M059J (cell line): ENCODE measurements around the gene CLP1. TPM values are rescaled to one million over a fixed set of nuclear protein-coding genes. Genes with fewer than 3 reads are reported as not detected.
"Not testable (repeated sequence)": the region's sequence is repeated elsewhere in the genome, so short reads cannot be mapped to it uniquely, and the experiment has no call there.

Experiments used
- DNase-seq: peaks from one replicate; pipeline ENCODE4 v3.0.0-alpha.2; 2012; ENCODE audit warnings: low read depth
- total RNA-seq: library from RNA; depleted of rRNA; stranded (reverse); fragments of >200 nt; shearing (Covaris generic); gene quantifications from 2 replicates; pipeline ENCODE4 v1.2.3, GENCODE V29; 2014

Gene CLP1
- total RNA-seq, 1 experiment from 2014 or later: 30.7 TPM

GRCh38 chr11:57641011-57641807 lies 16.4 kb upstream of the CLP1 start:
- peak; percentile 63 for DNase-seq

GRCh38 chr11:57643802-57644201 lies 13.8 kb upstream of the CLP1 start:
- DNase-seq: peak; percentile 20

- DNase-seq: peak; percentile 75
Measured at GRCh38 chr11:57644748-57645688, 12.5 kb upstream of the CLP1 start.

- no peak for DNase-seq
Measured at GRCh38 chr11:57645689-57646085, 11.9 kb upstream of the CLP1 start.

- DNase-seq: no peak
Measured at GRCh38 chr11:57646194-57646798, 11.3 kb upstream of the CLP1 start.

GRCh38 chr11:57646799-57647303 lies 10.7 kb upstream of the CLP1 start:
- DNase-seq: peak; percentile 24

- DNase-seq: peak; percentile 29
Measured at GRCh38 chr11:57647372-57647771, 10.2 kb upstream of the CLP1 start.

- peak; percentile 42 for DNase-seq
Measured at GRCh38 chr11:57647960-57648800, 9.4 kb upstream of the CLP1 start.

- peak; percentile 42 for DNase-seq
Measured at GRCh38 chr11:57648801-57649735, 8.5 kb upstream of the CLP1 start.

- peak; percentile 78 for DNase-seq
Measured at GRCh38 chr11:57649826-57650738, 7.5 kb upstream of the CLP1 start, which contains the start of gene YPEL4. Gene YPEL4 (minus strand): TSS chr11:57649912. CDS start chr11:57647107, 2,805 bp downstream.

- DNase-seq: no peak
Measured at GRCh38 chr11:57650739-57651090, 6.8 kb upstream of the CLP1 start.

- DNase-seq: no peak
Measured at GRCh38 chr11:57651408-57651807, 6.2 kb upstream of the CLP1 start.

- not testable (repeated sequence) for DNase-seq
Measured at GRCh38 chr11:57652230-57652629, 5.3 kb upstream of the CLP1 start.

GRCh38 chr11:57652662-57653061 lies 4.9 kb upstream of the CLP1 start:
- no peak for DNase-seq

GRCh38 chr11:57653163-57653562 lies 4.4 kb upstream of the CLP1 start:
- no peak for DNase-seq

GRCh38 chr11:57656885-57657193 lies 723 bp upstream of the CLP1 start:
- DNase-seq: no peak

- DNase-seq: no peak
Measured at GRCh38 chr11:57658023-57658361, 430 bp downstream of the CLP1 start.

GRCh38 chr11:57659669-57660068 lies 2.1 kb downstream of the CLP1 start:
- DNase-seq: no peak

- DNase-seq: peak; percentile 33
Measured at GRCh38 chr11:57662893-57663292, 5.3 kb downstream of the CLP1 start.
